Keratinocyte (primary cell): ENCODE data around the gene TYRO3. TPM values are rescaled to one million over a fixed set of nuclear protein-coding genes. Genes with fewer than 3 reads are reported as not detected.

Experiments
- DNase-seq: peaks from one replicate; pipeline ENCODE4 v3.0.0-alpha.2; 2011; ENCODE audit warnings: low read depth, missing footprints, low spot score
- FAIRE-seq: peaks from 2 replicates; lab custom pipeline; 2011; peaks lifted over from hg19 to GRCh38; lab: Jason Lieb, UNC
- H2AFZ ChIP-seq: 2 replicates; pipeline ENCODE4 v1.6.0; 2012; ENCODE audit warnings: low read length, control low read depth, inconsistent platforms; ENCODE audit not compliant: control insufficient read depth
- H3K27ac ChIP-seq: 2 replicates; pipeline ENCODE4 v1.5.1; 2011; ENCODE audit warnings: low read length; ENCODE audit not compliant: control insufficient read depth, insufficient read depth
- H3K27me3 ChIP-seq: 3 replicates; pipeline ENCODE4 v1.6.0; 2011; ENCODE audit warnings: low read length; ENCODE audit not compliant: control insufficient read depth, insufficient read depth; ENCODE audit errors: extremely low read depth
- H3K36me3 ChIP-seq, 2 experiments: 2 replicates in 1 of 2; 3 replicates in 1 of 2; pipeline ENCODE4 v1.5.1; 2011; ENCODE audit warnings: low read length in 2 of 2, mild to moderate bottlenecking in 1 of 2; ENCODE audit not compliant: control insufficient read depth in 2 of 2, insufficient read depth in 2 of 2; ENCODE audit errors: extremely low read depth in 1 of 2
- H3K4me1 ChIP-seq: 3 replicates; pipeline ENCODE4 v1.5.1; 2011; ENCODE audit warnings: low read length; ENCODE audit not compliant: control insufficient read depth, insufficient read depth; ENCODE audit errors: extremely low read depth
- H3K4me2 ChIP-seq: 3 replicates; pipeline ENCODE4 v1.6.0; 2011; ENCODE audit warnings: low read depth, low read length; ENCODE audit not compliant: control insufficient read depth, insufficient read depth; ENCODE audit errors: extremely low read depth
- H3K4me3 ChIP-seq, 3 experiments: fragments of 200-600 bp in 1 of 3; sonication (generic) in 1 of 3; 2 replicates in 2 of 3; 3 replicates in 1 of 3; pipeline ENCODE4 v1.5.1; 2011 to 2016; ENCODE audit warnings: low read length in 3 of 3, mild to moderate bottlenecking in 3 of 3, control low read depth in 2 of 3, inconsistent platforms in 1 of 3, low read depth in 1 of 3, mixed read lengths in 1 of 3, mixed run types in 1 of 3, moderate library complexity in 1 of 3; ENCODE audit not compliant: control insufficient read depth in 2 of 3, insufficient read depth in 2 of 3; ENCODE audit errors: extremely low read depth in 1 of 3
- H3K79me2 ChIP-seq: 2 replicates; pipeline ENCODE4 v1.6.0; 2012; ENCODE audit warnings: low read length; ENCODE audit not compliant: control insufficient read depth, insufficient read depth
- H3K9ac ChIP-seq: 3 replicates; pipeline ENCODE4 v1.6.0; 2011; ENCODE audit warnings: low read length; ENCODE audit not compliant: control insufficient read depth, insufficient read depth; ENCODE audit errors: extremely low read depth
- H3K9me1 ChIP-seq: 3 replicates; pipeline ENCODE4 v1.6.0; 2011; ENCODE audit warnings: low read length; ENCODE audit not compliant: control insufficient read depth, insufficient read depth; ENCODE audit errors: extremely low read depth
- H3K9me3 ChIP-seq: 2 replicates; pipeline ENCODE4 v1.5.1; 2012; ENCODE audit warnings: low read depth, low read length; ENCODE audit not compliant: control insufficient read depth
- H4K20me1 ChIP-seq: 3 replicates; pipeline ENCODE4 v1.6.0; 2011; ENCODE audit warnings: low read length; ENCODE audit not compliant: control insufficient read depth, insufficient read depth; ENCODE audit errors: extremely low read depth
- EZH2 ChIP-seq: IDR thresholded peaks from one replicate; pipeline ENCODE4 v1.6.1; 2012; ENCODE audit warnings: inconsistent platforms, mild to moderate bottlenecking, low read length, moderate library complexity
- dilution Hi-C: fragments of 300-500 bp; cut with MboI; formaldehyde crosslinking; loops from one replicate; pipeline ENCODE4 v1.7.0; 2020; ENCODE audit warnings: low sequenced_read_pairs; ENCODE audit not compliant: extremely low pct_ligation_motif_present
- polyA plus RNA-seq, 5 experiments: library from polyadenylated mRNA; depleted of rRNA in 3 of 5; stranded (reverse) in 3 of 5; stranded (forward) in 1 of 5; unstranded in 1 of 5; fragments of >200 nt; gene quantifications; 1 replicate in 1 of 5; 2 replicates in 3 of 5; 3 replicates in 1 of 5; pipeline versions ENCODE4 v1.2.1 to v1.2.3, GENCODE V29; 2011 to 2012; ENCODE audit warnings: missing spikeins in 2 of 5, low read depth in 1 of 5, low replicate concordance in 1 of 5
- TF ChIP-seq, protein P1 (sequence below), 3 experiments: IDR thresholded peaks in 1 of 3; conservative IDR thresholded peaks in 1 of 3; optimal IDR thresholded peaks in 1 of 3; 2 replicates in 2 of 3; 3 replicates in 1 of 3; pipeline versions ENCODE3 to v1.5.1; 2011; ENCODE audit warnings: low read length in 3 of 3, mild to moderate bottlenecking in 3 of 3, moderate library complexity in 2 of 3, control low read depth in 1 of 3, inconsistent platforms in 1 of 3; ENCODE audit not compliant: insufficient read depth in 2 of 3; ENCODE audit errors: extremely low read depth in 1 of 3

TYRO3 gene
- polyA plus RNA-seq, 1 donor (not counting 4 experiments of a cell fraction or from before 2014, with no cell fraction given), result 9.0 TPM

DNA sequence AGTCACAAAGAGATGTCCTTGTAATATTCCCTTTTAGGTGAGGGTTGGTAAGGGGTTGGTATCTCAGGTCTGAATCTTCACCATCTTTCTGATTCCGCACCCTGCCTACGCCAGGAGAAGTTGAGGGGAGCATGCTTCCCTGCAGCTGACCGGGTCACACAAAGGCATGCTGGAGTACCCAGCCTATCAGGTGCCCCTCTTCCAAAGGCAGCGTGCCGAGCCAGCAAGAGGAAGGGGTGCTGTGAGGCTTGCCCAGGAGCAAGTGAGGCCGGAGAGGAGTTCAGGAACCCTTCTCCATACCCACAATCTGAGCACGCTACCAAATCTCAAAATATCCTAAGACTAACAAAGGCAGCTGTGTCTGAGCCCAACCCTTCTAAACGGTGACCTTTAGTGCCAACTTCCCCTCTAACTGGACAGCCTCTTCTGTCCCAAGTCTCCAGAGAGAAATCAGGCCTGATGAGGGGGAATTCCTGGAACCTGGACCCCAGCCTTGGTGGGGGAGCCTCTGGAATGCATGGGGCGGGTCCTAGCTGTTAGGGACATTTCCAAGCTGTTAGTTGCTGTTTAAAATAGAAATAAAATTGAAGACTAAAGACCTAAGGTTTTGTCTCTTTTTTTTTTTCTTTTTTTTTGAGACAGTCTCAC, 19.8 kb downstream of the TYRO3 start:
- H4K20me1 ChIP-seq, result no peaks in the 10 kb centered on the region
- peaks cover 0 to 2% of the 10 kb centered on the region in 2 experiments for H3K36me3 ChIP-seq
- FAIRE-seq (no peak), DNase-seq (no peak)
- TF ChIP-seq, protein P1, sequence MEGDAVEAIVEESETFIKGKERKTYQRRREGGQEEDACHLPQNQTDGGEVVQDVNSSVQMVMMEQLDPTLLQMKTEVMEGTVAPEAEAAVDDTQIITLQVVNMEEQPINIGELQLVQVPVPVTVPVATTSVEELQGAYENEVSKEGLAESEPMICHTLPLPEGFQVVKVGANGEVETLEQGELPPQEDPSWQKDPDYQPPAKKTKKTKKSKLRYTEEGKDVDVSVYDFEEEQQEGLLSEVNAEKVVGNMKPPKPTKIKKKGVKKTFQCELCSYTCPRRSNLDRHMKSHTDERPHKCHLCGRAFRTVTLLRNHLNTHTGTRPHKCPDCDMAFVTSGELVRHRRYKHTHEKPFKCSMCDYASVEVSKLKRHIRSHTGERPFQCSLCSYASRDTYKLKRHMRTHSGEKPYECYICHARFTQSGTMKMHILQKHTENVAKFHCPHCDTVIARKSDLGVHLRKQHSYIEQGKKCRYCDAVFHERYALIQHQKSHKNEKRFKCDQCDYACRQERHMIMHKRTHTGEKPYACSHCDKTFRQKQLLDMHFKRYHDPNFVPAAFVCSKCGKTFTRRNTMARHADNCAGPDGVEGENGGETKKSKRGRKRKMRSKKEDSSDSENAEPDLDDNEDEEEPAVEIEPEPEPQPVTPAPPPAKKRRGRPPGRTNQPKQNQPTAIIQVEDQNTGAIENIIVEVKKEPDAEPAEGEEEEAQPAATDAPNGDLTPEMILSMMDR (optimal IDR thresholded peaks at IDR 0.05 in 1 of 3, IDR thresholded peaks at IDR 0.05 in 1 of 3, conservative IDR thresholded peaks at IDR 0.05 in 1 of 3; ENCODE audit: extremely low read depth in 1 of 3, insufficient read depth in 2 of 3, low read length in 3 of 3), result no peak
- TF ChIP-seq EZH2, result no peak
- no peak overlapping the region for H2AFZ ChIP-seq
- dilution Hi-C loops, result no loop called here
- no peak overlapping the region for H3K4me2 ChIP-seq
- no peaks in the 10 kb centered on the region for H3K4me1 ChIP-seq
- H3K9me3 ChIP-seq, result no peaks in the 10 kb centered on the region
- H3K79me2 ChIP-seq, result no peaks in the 10 kb centered on the region
- H3K4me3 ChIP-seq, result no peak overlapping the region
- H3K27ac ChIP-seq, result no peak overlapping the region
- no peaks in the 10 kb centered on the region for H3K9me1 ChIP-seq
- H3K27me3 ChIP-seq, result no peaks in the 10 kb centered on the region
- no peak overlapping the region for H3K9ac ChIP-seq

GRCh38 chr15:41581110-41581509, 22.1 kb downstream of the TYRO3 start:
- no peak for TF ChIP-seq EZH2
- TF ChIP-seq, protein P1 (optimal IDR thresholded peaks at IDR 0.05 in 1 of 3, IDR thresholded peaks at IDR 0.05 in 1 of 3, conservative IDR thresholded peaks at IDR 0.05 in 1 of 3; ENCODE audit: extremely low read depth in 1 of 3, insufficient read depth in 2 of 3, low read length in 3 of 3), result peak; percentile 59 to 72 (median 70)
- Histone ChIP-seq H3K9ac (no peak overlapping the region), H2AFZ (no peak overlapping the region), H3K27ac (no peak overlapping the region), H4K20me1 (no peaks in the 10 kb centered on the region), H3K4me1 (peaks cover 8% of the 10 kb centered on the region), H3K79me2 (no peaks in the 10 kb centered on the region), H3K27me3 (peaks cover 3% of the 10 kb centered on the region), H3K4me3 (no peak overlapping the region), H3K9me3 (no peaks in the 10 kb centered on the region), H3K9me1 (no peaks in the 10 kb centered on the region), H3K4me2 (no peak overlapping the region), H3K36me3 (no peaks in the 10 kb centered on the region)
- FAIRE-seq (no peak), DNase-seq (no peak)
- dilution Hi-C loops, result no loop called here
